NCI-H774 (cell line): ENCODE results near the gene RER1.

ENCODE experiments used
- DNase-seq: peaks from one replicate; lab custom pipeline; 2025; lab: John Stamatoyannopoulos, UW

RER1 gene

GRCh38 chr1:2353551-2354438, 37.8 kb upstream of the RER1 start:
- no peak for DNase-seq

GRCh38 chr1:2354511-2355372, 36.9 kb upstream of the RER1 start:
- DNase-seq, result no peak

GRCh38 chr1:2355373-2356261, 36.0 kb upstream of the RER1 start:
- DNase-seq, result no peak

GRCh38 chr1:2356401-2356800, 35.2 kb upstream of the RER1 start:
- DNase-seq, result no peak

- no peak for DNase-seq
These were observed 34.5 kb upstream of the RER1 start for GRCh38 chr1:2356911-2357845.

- no peak for DNase-seq
These were observed 33.6 kb upstream of the RER1 start for GRCh38 chr1:2358072-2358471.

- no peak for DNase-seq
These were observed 32.7 kb upstream of the RER1 start for GRCh38 chr1:2358651-2359640.

- DNase-seq, result no peak
These were observed 30.9 kb upstream of the RER1 start for GRCh38 chr1:2360588-2361364.

- no peak for DNase-seq
These were observed 27.7 kb upstream of the RER1 start for GRCh38 chr1:2363847-2364513.

- no peak for DNase-seq
These were observed 23.4 kb upstream of the RER1 start for GRCh38 chr1:2368053-2368744.

- no peak for DNase-seq
These were observed 18.8 kb upstream of the RER1 start for GRCh38 chr1:2372551-2373490.

GRCh38 chr1:2373551-2374251, 17.9 kb upstream of the RER1 start:
- no peak for DNase-seq

GRCh38 chr1:2374252-2375155, 17.1 kb upstream of the RER1 start:
- no peak for DNase-seq

- no peak for DNase-seq
These were observed 16.3 kb upstream of the RER1 start for GRCh38 chr1:2375246-2375922.
